ENCODE results near the gene IL6R.
A peak's percentile ranks its signal among the peaks of the same experiment; 100 is the strongest.

IL6R gene

GRCh38 chr1:154489695-154490274, 84.6 kb downstream of the IL6R start:
- Histone ChIP-seq H3K27me3 (no peaks in the 10 kb centered on the region), H3K4me2 (no peak overlapping the region), H3K4me3 (no peak overlapping the region), H3K36me3 (no peaks in the 10 kb centered on the region), H3K27ac (no peak overlapping the region), H3K9me3 (no peaks in the 10 kb centered on the region), H4K20me1 (no peaks in the 10 kb centered on the region), H3K4me1 (peaks cover 56% of the 10 kb centered on the region), H3K9ac (no peak overlapping the region)
- TF ChIP-seq Cebpa-rat (IDR thresholded peaks at IDR 0.05), result no peak

- Histone ChIP-seq H4K20me1 (no peaks in the 10 kb centered on the region), H3K4me3 (no peak overlapping the region), H3K9me3 (no peaks in the 10 kb centered on the region), H3K27me3 (no peaks in the 10 kb centered on the region), H3K9ac (no peak overlapping the region), H3K4me1 (peaks cover 56% of the 10 kb centered on the region), H3K27ac (no peak overlapping the region), H3K4me2 (no peak overlapping the region), H3K36me3 (no peaks in the 10 kb centered on the region)
- TF ChIP-seq Cebpa-rat (IDR thresholded peaks at IDR 0.05), result no peak
Observed at GRCh38 chr1:154490317-154490716, 85.2 kb downstream of the IL6R start.

- TF ChIP-seq Cebpa-rat (IDR thresholded peaks at IDR 0.05), result no peak
- Histone ChIP-seq H3K36me3 (no peaks in the 10 kb centered on the region), H3K9me3 (no peaks in the 10 kb centered on the region), H3K4me2 (peak overlapping the region; percentile 78), H3K9ac (peak overlapping the region; percentile 23; the same call in 1 of the 2 replicates), H3K4me3 (no peak overlapping the region), H3K27ac (peak overlapping the region; percentile 57; the same call in 1 of the 2 replicates), H4K20me1 (no peaks in the 10 kb centered on the region), H3K27me3 (no peaks in the 10 kb centered on the region), H3K4me1 (peaks cover 56% of the 10 kb centered on the region)
Observed at GRCh38 chr1:154492115-154492514, 87.0 kb downstream of the IL6R start.

GRCh38 chr1:154493276-154493675, 88.1 kb downstream of the IL6R start:
- Histone ChIP-seq H3K4me3 (peak overlapping the region; percentile 13; the same call in 1 of the 2 replicates), H4K20me1 (no peaks in the 10 kb centered on the region), H3K27ac (peak overlapping the region; percentile 57), H3K36me3 (no peaks in the 10 kb centered on the region), H3K27me3 (no peaks in the 10 kb centered on the region), H3K9me3 (no peaks in the 10 kb centered on the region), H3K4me2 (peak overlapping the region; percentile 78), H3K9ac (peak overlapping the region; percentile 25; the same call in 1 of the 2 replicates), H3K4me1 (peaks cover 66% of the 10 kb centered on the region)
- TF ChIP-seq Cebpa-rat (IDR thresholded peaks at IDR 0.05), result no peak

GRCh38 chr1:154495496-154496273, 90.5 kb downstream of the IL6R start:
- peak overlapping the region; percentile 70 for H3K27ac ChIP-seq
- no peak for TF ChIP-seq Cebpa-rat (IDR thresholded peaks at IDR 0.05)
- H3K9me3 ChIP-seq, result no peaks in the 10 kb centered on the region
- no peaks in the 10 kb centered on the region for H4K20me1 ChIP-seq
- H3K4me1 ChIP-seq, result peaks cover 90% of the 10 kb centered on the region
- H3K27me3 ChIP-seq, result peaks cover 4% of the 10 kb centered on the region; the same call in 1 of the 2 replicates
- no peak overlapping the region for H3K9ac ChIP-seq
- no peak overlapping the region for H3K4me3 ChIP-seq
- peak overlapping the region; percentile 79 for H3K4me2 ChIP-seq
- no peaks in the 10 kb centered on the region for H3K36me3 ChIP-seq

- peak overlapping the region; percentile 79 for H3K4me2 ChIP-seq
- peak overlapping the region; percentile 70 for H3K27ac ChIP-seq
- peaks cover 11% of the 10 kb centered on the region for H3K27me3 ChIP-seq
- peak overlapping the region; percentile 55; the same call in 1 of the 2 replicates for H3K9ac ChIP-seq
- no peaks in the 10 kb centered on the region for H3K36me3 ChIP-seq
- TF ChIP-seq Cebpa-rat (IDR thresholded peaks at IDR 0.05), result no peak
- no peaks in the 10 kb centered on the region; the same call in 1 of the 2 replicates for H3K9me3 ChIP-seq
- no peaks in the 10 kb centered on the region for H4K20me1 ChIP-seq
- H3K4me1 ChIP-seq, result peaks cover 97% of the 10 kb centered on the region
- H3K4me3 ChIP-seq, result no peak overlapping the region; the same call in 1 of the 2 replicates
Observed at GRCh38 chr1:154496383-154496782, 91.2 kb downstream of the IL6R start.

GRCh38 chr1:154497026-154497806, 92.1 kb downstream of the IL6R start:
- no peaks in the 10 kb centered on the region for H3K36me3 ChIP-seq
- peaks cover 19% of the 10 kb centered on the region for H3K27me3 ChIP-seq
- TF ChIP-seq Cebpa-rat (IDR thresholded peaks at IDR 0.05), result no peak
- 0 out of 2 replicates have a peak overlapping the region, but pooled peaks have one; percentile 4 for H3K9ac ChIP-seq
- peaks cover 8% of the 10 kb centered on the region for H3K9me3 ChIP-seq
- H3K4me1 ChIP-seq, result peaks cover 100% of the 10 kb centered on the region
- peak overlapping the region; percentile 70; the same call in 1 of the 2 replicates for H3K27ac ChIP-seq
- no peaks in the 10 kb centered on the region for H4K20me1 ChIP-seq
- peak overlapping the region; percentile 79 for H3K4me2 ChIP-seq
- H3K4me3 ChIP-seq, result no peak overlapping the region; the same call in 1 of the 2 replicates

GRCh38 chr1:154499446-154499845, 94.3 kb downstream of the IL6R start:
- peak overlapping the region; percentile 79 for H3K4me2 ChIP-seq
- no peaks in the 10 kb centered on the region for H4K20me1 ChIP-seq
- H3K4me1 ChIP-seq, result peaks cover 83% of the 10 kb centered on the region
- no peak for TF ChIP-seq Cebpa-rat (IDR thresholded peaks at IDR 0.05)
- peaks cover 21% of the 10 kb centered on the region for H3K9me3 ChIP-seq
- H3K27me3 ChIP-seq, result peaks cover 34% of the 10 kb centered on the region
- H3K9ac ChIP-seq, result no peak overlapping the region
- H3K4me3 ChIP-seq, result peak overlapping the region; percentile 11; the same call in 1 of the 2 replicates
- no peaks in the 10 kb centered on the region for H3K36me3 ChIP-seq
- H3K27ac ChIP-seq, result no peak overlapping the region

GRCh38 chr1:154500533-154500932, 95.4 kb downstream of the IL6R start:
- no peak overlapping the region for H3K9ac ChIP-seq
- peaks cover 21% of the 10 kb centered on the region for H3K9me3 ChIP-seq
- peak overlapping the region; percentile 79 for H3K4me2 ChIP-seq
- H3K36me3 ChIP-seq, result no peaks in the 10 kb centered on the region
- H3K4me3 ChIP-seq, result no peak overlapping the region
- no peak overlapping the region for H3K27ac ChIP-seq
- TF ChIP-seq Cebpa-rat (IDR thresholded peaks at IDR 0.05), result no peak
- H3K27me3 ChIP-seq, result peaks cover 34% of the 10 kb centered on the region
- no peaks in the 10 kb centered on the region for H4K20me1 ChIP-seq
- H3K4me1 ChIP-seq, result peaks cover 72% of the 10 kb centered on the region

Data from BLaER1 (cell line).